Measurements from ENCODE around the gene ZBTB39.

DNA sequence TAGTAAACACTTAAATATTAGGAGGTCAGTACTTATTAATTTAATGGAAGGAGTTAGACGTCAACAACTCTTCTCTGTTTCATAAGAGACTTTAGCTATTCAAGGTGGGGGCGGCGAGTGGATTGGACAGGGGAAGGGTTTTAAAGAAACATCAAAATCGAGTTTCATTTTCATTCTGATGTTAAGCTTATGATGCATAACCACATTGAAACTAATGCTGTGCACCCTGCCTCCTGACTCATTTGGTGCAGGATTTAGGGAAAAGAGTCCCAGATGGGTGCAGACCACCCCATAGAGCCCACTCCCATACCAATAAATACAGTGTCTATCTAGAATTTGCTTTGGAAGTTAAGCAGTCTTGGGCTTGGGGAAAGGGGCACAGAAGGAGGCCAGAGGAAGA lies 7.4 kb downstream of the ZBTB39 start:
- no peak for TF ChIP-seq CTCF (IDR thresholded peaks at IDR 0.05; ENCODE audit: low read depth, low read length)
- TF ChIP-seq POLR2A (IDR thresholded peaks at IDR 0.05; ENCODE audit: extremely low read depth, insufficient read length) = no peak
- no peak for TF ChIP-seq MYC (IDR thresholded peaks at IDR 0.05; ENCODE audit: low read depth, low read length)
- TF ChIP-seq MAX (IDR thresholded peaks at IDR 0.05; ENCODE audit: low read depth, low read length) = no peak

Measured in NB4 (cell line).